ENCODE results near the gene ANKFN1. TPM values are rescaled to one million over a fixed set of nuclear protein-coding genes. Genes with fewer than 3 reads are reported as not detected.

The ANKFN1 gene
- total RNA-seq, 1 donor from 2014 or later = not detected

- no peaks in the 10 kb centered on the region for H3K9me3 ChIP-seq (ENCODE audit: insufficient read depth, low read depth, low read length)
- no peaks in the 10 kb centered on the region for H3K36me3 ChIP-seq (ENCODE audit: insufficient read depth, low read length)
- H3K4me1 Mint-ChIP-seq (ENCODE audit: low read depth, unreplicated experiment) = no peaks in the 10 kb centered on the region
- peaks cover 6% of the 10 kb centered on the region for H3K4me1 ChIP-seq (ENCODE audit: insufficient read depth, low read length)
- FAIRE-seq (no peak), DNase-seq (ENCODE audit: low read depth) (no peak)
- H3K27ac Mint-ChIP-seq (ENCODE audit: unreplicated experiment) = no peak overlapping the region
- no peaks in the 10 kb centered on the region for H3K9me3 Mint-ChIP-seq (ENCODE audit: unreplicated experiment)
- peaks cover 3% of the 10 kb centered on the region for H3K27me3 Mint-ChIP-seq (ENCODE audit: low read depth, unreplicated experiment)
- no peak overlapping the region for H3K4me3 ChIP-seq (ENCODE audit: insufficient read depth, low read depth, low read length)
- no peak overlapping the region for H2AFZ ChIP-seq (ENCODE audit: low read depth, low read length)
- H3K36me3 Mint-ChIP-seq (ENCODE audit: low read depth, unreplicated experiment) = no peaks in the 10 kb centered on the region
- H3K4me2 ChIP-seq (ENCODE audit: low read length) = no peak overlapping the region
- no peaks in the 10 kb centered on the region for H3K27me3 ChIP-seq (ENCODE audit: insufficient read depth, low read length)
- H3K4me3 Mint-ChIP-seq (ENCODE audit: unreplicated experiment) = no peak overlapping the region
- no peak overlapping the region for H3K27ac ChIP-seq (ENCODE audit: low read depth, low read length)
- no peaks in the 10 kb centered on the region for H4K20me1 ChIP-seq (ENCODE audit: insufficient read depth, low read length)
- H3K79me2 ChIP-seq (ENCODE audit: insufficient read depth, low read length) = no peaks in the 10 kb centered on the region
- H3K9ac ChIP-seq (ENCODE audit: low read length) = no peak overlapping the region
- no peak for TF ChIP-seq CTCF (IDR thresholded peaks at IDR 0.05; ENCODE audit: insufficient read depth, low read depth, low read length)
- TF ChIP-seq EZH2 (IDR thresholded peaks at IDR 0.05; ENCODE audit: insufficient read depth, low read length) = no peak
Measured at GRCh38 chr17:56160422-56160821, 7.1 kb downstream of the ANKFN1 start.

- Histone ChIP-seq H3K9me3 (ENCODE audit: insufficient read depth, low read depth, low read length) (no peaks in the 10 kb centered on the region), H3K79me2 (ENCODE audit: insufficient read depth, low read length) (no peaks in the 10 kb centered on the region), H3K36me3 (ENCODE audit: insufficient read depth, low read length) (no peaks in the 10 kb centered on the region), H3K27me3 (ENCODE audit: insufficient read depth, low read length) (no peaks in the 10 kb centered on the region), H4K20me1 (ENCODE audit: insufficient read depth, low read length) (no peaks in the 10 kb centered on the region), H3K4me2 (ENCODE audit: low read length) (no peak overlapping the region), H3K27ac (ENCODE audit: low read depth, low read length) (no peak overlapping the region), H3K4me1 (ENCODE audit: insufficient read depth, low read length) (peaks cover 6% of the 10 kb centered on the region), H3K4me3 (ENCODE audit: insufficient read depth, low read depth, low read length) (no peak overlapping the region), H3K9ac (ENCODE audit: low read length) (no peak overlapping the region), H2AFZ (ENCODE audit: low read depth, low read length) (no peak overlapping the region)
- Mint-ChIP-seq H3K4me1 (ENCODE audit: low read depth, unreplicated experiment) (no peaks in the 10 kb centered on the region), H3K27me3 (ENCODE audit: low read depth, unreplicated experiment) (no peaks in the 10 kb centered on the region), H3K9me3 (ENCODE audit: unreplicated experiment) (no peaks in the 10 kb centered on the region), H3K36me3 (ENCODE audit: low read depth, unreplicated experiment) (no peaks in the 10 kb centered on the region), H3K27ac (ENCODE audit: unreplicated experiment) (no peak overlapping the region), H3K4me3 (ENCODE audit: unreplicated experiment) (no peak overlapping the region)
- TF ChIP-seq EZH2 (IDR thresholded peaks at IDR 0.05; ENCODE audit: insufficient read depth, low read length) = no peak
- no peak for TF ChIP-seq CTCF (IDR thresholded peaks at IDR 0.05; ENCODE audit: insufficient read depth, low read depth, low read length)
- DNase-seq (ENCODE audit: low read depth) (no peak), FAIRE-seq (no peak)
Measured at GRCh38 chr17:56165072-56165641, 11.9 kb downstream of the ANKFN1 start.

- no peaks in the 10 kb centered on the region for H3K79me2 ChIP-seq (ENCODE audit: insufficient read depth, low read length)
- no peak overlapping the region for H3K4me2 ChIP-seq (ENCODE audit: low read length)
- no peak for FAIRE-seq
- H3K4me3 ChIP-seq (ENCODE audit: insufficient read depth, low read depth, low read length) = no peak overlapping the region
- H3K9ac ChIP-seq (ENCODE audit: low read length) = no peak overlapping the region
- Mint-ChIP-seq H3K36me3 (ENCODE audit: low read depth, unreplicated experiment) (no peaks in the 10 kb centered on the region), H3K27me3 (ENCODE audit: low read depth, unreplicated experiment) (no peaks in the 10 kb centered on the region), H3K4me1 (ENCODE audit: low read depth, unreplicated experiment) (no peaks in the 10 kb centered on the region), H3K9me3 (ENCODE audit: unreplicated experiment) (no peaks in the 10 kb centered on the region), H3K27ac (ENCODE audit: unreplicated experiment) (no peak overlapping the region), H3K4me3 (ENCODE audit: unreplicated experiment) (no peak overlapping the region)
- DNase-seq (ENCODE audit: low read depth) = no peak
- H2AFZ ChIP-seq (ENCODE audit: low read depth, low read length) = no peak overlapping the region
- no peaks in the 10 kb centered on the region for H3K27me3 ChIP-seq (ENCODE audit: insufficient read depth, low read length)
- peaks cover 6% of the 10 kb centered on the region for H3K4me1 ChIP-seq (ENCODE audit: insufficient read depth, low read length)
- TF ChIP-seq CTCF (IDR thresholded peaks at IDR 0.05; ENCODE audit: insufficient read depth, low read depth, low read length) (no peak), EZH2 (IDR thresholded peaks at IDR 0.05; ENCODE audit: insufficient read depth, low read length) (no peak)
- H3K9me3 ChIP-seq (ENCODE audit: insufficient read depth, low read depth, low read length) = no peaks in the 10 kb centered on the region
- no peaks in the 10 kb centered on the region for H4K20me1 ChIP-seq (ENCODE audit: insufficient read depth, low read length)
- no peaks in the 10 kb centered on the region for H3K36me3 ChIP-seq (ENCODE audit: insufficient read depth, low read length)
- no peak overlapping the region for H3K27ac ChIP-seq (ENCODE audit: low read depth, low read length)
Measured at GRCh38 chr17:56167491-56167890, 14.2 kb downstream of the ANKFN1 start.
